Spleen (tissue), 7 donors: ENCODE measurements around the gene PIGN.

Experiments used
- CTCF ChIP-seq, 11 experiments: fragments of 200-600 bp in 7 of 11; fragments of 450-650 bp in 4 of 11; sonication (generic) in 4 of 11; IDR thresholded peaks in 8 of 11; conservative IDR thresholded peaks in 3 of 11; 1 replicate in 7 of 11; 2 replicates in 4 of 11; pipeline versions ENCODE4 v1.4.0 to v1.8.0; 2016 to 2021; ENCODE audit warnings: antibody characterized with exemption in 11 of 11, inconsistent platforms in 4 of 11, mild to moderate bottlenecking in 1 of 11
- POLR2A ChIP-seq, 3 donors: fragments of 450-650 bp; IDR thresholded peaks; one replicate each; pipeline ENCODE4 v1.5.1; 2017; ENCODE audit warnings: antibody characterized with exemption in 3 of 3, mild to moderate bottlenecking in 1 of 3
- donor health status: DM: no; HTN: no; CAD: no; lungs with moderate emphysema.
- donor health status: DM: no; HTN: no; CAD: no.
- donor health status: DM: no; HTN: no; CAD: no.

- no peak for TF ChIP-seq POLR2A (IDR thresholded peaks at IDR 0.05)
- TF ChIP-seq CTCF (IDR thresholded peaks at IDR 0.05 in 8 of 11, conservative IDR thresholded peaks at IDR 0.05 in 3 of 11), result no peak
These were observed 16.0 kb downstream of the PIGN start for GRCh38 chr18:62170857-62171256.
